IMR-90 (cell line): ENCODE measurements around the gene ZDHHC8.

Experiments used
- CHD1 ChIP-seq: IDR thresholded peaks from 2 replicates; pipeline ENCODE4 v1.6.1; 2012; ENCODE audit warnings: low read depth, low read length, improper control_type of control experiment
- CTCF ChIP-seq: conservative IDR thresholded peaks from 2 replicates; pipeline ENCODE4 v1.5.1; 2012; ENCODE audit warnings: mild to moderate bottlenecking, low read depth, low read length, improper control_type of control experiment
- FOS ChIP-seq: fragments of 150-350 bp; IDR thresholded peaks from 2 replicates; pipeline ENCODE4 v1.6.1; 2016; ENCODE audit warnings: low read depth, low read length
- MAZ ChIP-seq: IDR thresholded peaks from 2 replicates; pipeline ENCODE4 v1.6.1; 2012; ENCODE audit warnings: low read depth, mild to moderate bottlenecking, low read length, improper control_type of control experiment, moderate library complexity, borderline replicate concordance
- MXI1 ChIP-seq: IDR thresholded peaks from 2 replicates; pipeline ENCODE4 v1.6.1; 2012; ENCODE audit warnings: low read depth, mild to moderate bottlenecking, low read length, moderate library complexity, borderline replicate concordance
- POLR2A ChIP-seq: IDR thresholded peaks from 2 replicates; pipeline ENCODE4 v1.6.1; 2012; ENCODE audit warnings: mild to moderate bottlenecking, low read depth, low read length
- RAD21 ChIP-seq: IDR thresholded peaks from 2 replicates; pipeline ENCODE4 v1.6.1; 2012; ENCODE audit warnings: low read length, improper control_type of control experiment
- RCOR1 ChIP-seq: IDR thresholded peaks from 2 replicates; pipeline ENCODE4 v1.6.1; 2012; ENCODE audit warnings: mild to moderate bottlenecking, low read length, improper control_type of control experiment; ENCODE audit not compliant: insufficient replicate concordance
- USF2 ChIP-seq: fragments of 150-350 bp; IDR thresholded peaks from 2 replicates; pipeline ENCODE4 v1.6.1; 2017; ENCODE audit warnings: mild to moderate bottlenecking, antibody characterized with exemption, low read length, low read depth

- no peak for TF ChIP-seq CTCF
- no peak for TF ChIP-seq FOS
- TF ChIP-seq MAZ = no peak
- no peak for TF ChIP-seq RAD21
- no peak for TF ChIP-seq CHD1
- TF ChIP-seq USF2 = no peak
- no peak for TF ChIP-seq POLR2A
- TF ChIP-seq MXI1 = no peak
- no peak for TF ChIP-seq RCOR1
These were observed 36.1 kb upstream of the ZDHHC8 start for GRCh38 chr22:20095521-20095920.
